HG03045 (cell line): Measurements from ENCODE around the gene UBR3.
"Not testable (repeated sequence)": the region's sequence is repeated elsewhere in the genome, so short reads cannot be mapped to it uniquely, and the experiment has no call there.

Experiments
- ATAC-seq: cut with Tn5 transposase; IDR thresholded peaks from one replicate; pipeline ENCODE4 v1.9.1; 2021; ENCODE audit warnings: mild to moderate bottlenecking, moderate library complexity; ENCODE audit not compliant: unreplicated experiment

The UBR3 gene

DNA sequence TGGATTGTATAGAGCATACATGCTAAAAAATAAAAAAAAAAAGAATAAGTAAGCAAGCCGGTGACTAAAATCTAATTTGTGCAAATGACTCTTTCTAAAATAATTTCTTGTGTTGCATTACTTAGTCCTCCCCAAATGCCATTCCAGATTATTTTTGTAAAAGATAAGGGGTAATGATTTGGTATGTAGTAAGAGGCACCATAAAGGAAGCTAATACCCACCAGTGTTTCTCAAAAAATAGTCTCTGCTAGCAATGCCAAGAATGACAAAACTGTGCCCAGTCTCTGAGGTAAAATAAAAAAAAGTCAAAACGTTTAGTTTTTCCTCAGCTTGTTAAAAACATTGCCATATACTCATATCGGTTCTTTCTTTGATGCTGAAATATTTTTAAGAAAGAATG, 5.2 kb upstream of the UBR3 start:
- ATAC-seq, result no peak

DNA sequence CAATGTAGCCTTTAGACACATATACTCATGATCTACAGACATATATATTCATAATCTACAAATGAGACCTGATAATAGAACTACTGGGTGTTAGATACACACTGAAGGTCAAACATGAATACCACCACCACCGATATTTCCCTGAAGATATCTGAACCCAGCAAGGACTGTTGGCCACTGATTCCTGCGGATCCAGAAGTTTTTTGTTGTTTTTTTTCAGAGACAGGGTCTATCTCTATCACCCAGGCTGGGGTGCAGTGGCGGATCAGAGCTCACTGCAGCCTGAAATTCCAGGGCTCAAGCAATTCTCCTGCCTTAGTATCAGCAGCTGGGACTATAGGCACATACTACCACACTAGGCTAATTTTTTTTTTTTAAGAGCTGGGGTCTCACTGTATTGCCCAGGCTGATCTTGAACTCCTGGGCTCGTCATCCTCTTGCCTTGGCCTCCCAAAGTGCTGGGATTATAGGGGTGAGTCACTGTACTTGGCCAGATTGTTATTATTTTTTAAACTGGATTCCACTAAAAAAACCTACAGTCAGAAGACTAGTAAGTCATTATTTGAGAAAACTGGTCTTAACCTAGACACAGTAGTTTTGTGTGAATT, 4.4 kb upstream of the UBR3 start:
- ATAC-seq, result no peak

DNA sequence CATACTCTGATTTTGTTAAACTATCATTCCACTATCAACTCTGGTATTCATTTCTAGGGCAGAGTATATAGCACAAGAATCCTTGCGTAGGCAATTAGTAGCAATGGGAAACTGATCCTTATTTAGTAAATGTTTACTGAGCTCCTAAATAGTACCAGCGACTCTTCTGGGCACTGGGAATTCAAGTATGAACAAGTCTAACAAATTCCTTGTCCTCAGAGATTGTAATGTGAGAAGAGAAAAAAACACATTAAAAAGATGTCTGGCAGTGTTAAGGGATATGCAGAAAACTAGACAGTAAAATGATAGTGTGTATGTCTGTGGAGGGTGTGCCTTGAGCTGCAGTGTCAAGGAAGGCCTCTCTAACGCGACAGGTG, 3.3 kb upstream of the UBR3 start:
- no peak for ATAC-seq

DNA sequence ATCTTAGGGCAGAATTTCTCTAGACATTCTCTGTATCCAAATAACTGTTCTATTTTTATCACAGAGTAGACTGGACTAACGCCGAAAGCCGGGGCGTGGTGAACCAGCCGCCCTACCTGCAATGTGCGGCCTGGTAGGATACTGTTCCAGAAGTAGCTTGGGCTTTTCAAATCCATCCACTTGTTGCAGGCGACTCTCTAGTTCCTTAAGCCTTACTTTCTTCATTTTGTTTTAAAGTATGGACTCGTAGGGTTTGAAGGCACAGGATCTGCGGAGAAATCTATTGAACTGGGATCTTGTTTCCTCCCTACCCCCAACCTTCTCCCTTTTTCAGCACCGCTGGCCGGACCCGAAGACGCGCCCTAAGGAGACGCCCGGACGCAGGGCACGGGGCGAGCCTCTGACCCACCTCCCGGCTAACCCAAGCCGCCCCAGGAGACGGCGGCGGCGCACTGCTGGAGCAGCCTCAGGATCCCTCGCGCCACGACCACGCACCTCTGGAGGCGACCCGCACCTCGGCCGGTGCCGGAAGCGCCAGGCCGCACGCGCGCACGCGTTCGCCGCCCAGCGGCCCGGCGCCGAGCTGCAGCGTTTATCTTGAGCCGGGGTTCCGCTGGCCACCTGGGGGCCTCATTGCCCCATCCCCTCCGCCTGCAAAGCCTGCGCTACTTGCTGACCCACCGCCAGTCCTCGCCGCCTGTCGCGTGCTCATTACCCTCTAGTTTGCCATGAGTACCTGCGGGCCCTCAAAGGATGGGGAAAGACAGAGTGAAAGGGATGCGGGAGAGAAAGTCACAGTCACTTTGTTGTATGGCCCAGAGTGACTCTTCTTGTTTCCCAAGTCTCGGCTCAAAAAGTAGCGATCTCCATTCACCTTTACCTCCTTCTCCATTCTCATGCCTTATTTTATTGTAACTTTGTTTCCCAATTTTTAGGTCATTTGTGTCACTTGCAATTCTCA, 2.6 kb upstream of the UBR3 start, which contains the start of gene METTL5:
Gene METTL5, minus strand, starts transcription at position 533 of the 961 bp plus-strand sequence. Its CDS starts 308 bp downstream, at position 225.
- peak; percentile 63 for ATAC-seq

DNA sequence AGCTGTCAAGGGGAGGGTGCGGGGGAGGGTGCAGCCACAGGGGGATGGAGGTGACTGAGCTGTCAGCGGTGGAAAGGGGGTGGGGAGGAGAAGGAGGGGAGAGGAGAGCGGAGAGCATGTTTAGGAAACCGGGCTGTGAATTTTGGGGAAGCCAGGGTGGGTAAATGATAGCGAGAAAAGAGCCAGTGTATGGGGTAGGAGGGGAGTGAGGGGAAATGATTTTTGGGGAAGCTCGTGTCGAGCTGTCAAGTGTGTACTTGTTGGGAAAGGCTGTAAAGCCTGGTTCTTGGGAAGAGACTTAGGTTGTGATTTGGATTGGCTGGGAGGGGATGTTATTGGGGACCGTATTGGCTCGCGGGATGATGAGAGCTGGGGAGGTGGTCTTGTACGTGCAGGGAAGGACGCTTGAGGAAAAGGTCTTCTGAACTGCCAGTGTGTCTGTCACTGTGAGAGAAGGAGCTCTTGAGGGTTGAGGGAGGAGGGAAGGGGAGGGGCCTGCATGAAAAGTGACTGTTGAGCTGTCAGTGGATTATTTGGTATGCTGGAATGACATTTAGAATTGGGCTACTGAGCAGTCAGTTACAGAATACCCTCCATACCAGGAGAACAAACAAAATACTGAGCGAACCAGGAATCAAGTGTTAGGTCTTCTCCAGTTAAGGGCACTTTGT, 1.0 kb downstream of the UBR3 start:
- ATAC-seq, result peak; percentile 2

DNA sequence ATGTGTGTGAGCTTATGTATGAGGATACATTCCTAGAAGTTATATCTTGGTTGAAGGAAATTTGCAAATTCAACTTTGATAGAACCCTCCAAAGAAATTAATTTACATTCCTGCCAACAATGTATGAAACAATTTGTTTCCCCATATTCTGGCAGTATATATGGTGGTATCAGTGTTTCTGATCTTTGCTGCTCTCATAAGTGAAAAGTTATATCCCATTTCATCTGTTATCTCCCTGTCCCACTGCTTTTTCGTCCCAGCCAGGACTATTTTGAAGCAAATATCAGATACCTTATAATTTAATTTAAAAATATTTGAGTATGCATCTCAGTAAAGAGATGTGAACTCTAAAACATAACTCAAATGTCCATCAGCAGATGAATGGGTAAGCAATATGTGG, 7.1 kb downstream of the UBR3 start:
- ATAC-seq, result no peak

DNA sequence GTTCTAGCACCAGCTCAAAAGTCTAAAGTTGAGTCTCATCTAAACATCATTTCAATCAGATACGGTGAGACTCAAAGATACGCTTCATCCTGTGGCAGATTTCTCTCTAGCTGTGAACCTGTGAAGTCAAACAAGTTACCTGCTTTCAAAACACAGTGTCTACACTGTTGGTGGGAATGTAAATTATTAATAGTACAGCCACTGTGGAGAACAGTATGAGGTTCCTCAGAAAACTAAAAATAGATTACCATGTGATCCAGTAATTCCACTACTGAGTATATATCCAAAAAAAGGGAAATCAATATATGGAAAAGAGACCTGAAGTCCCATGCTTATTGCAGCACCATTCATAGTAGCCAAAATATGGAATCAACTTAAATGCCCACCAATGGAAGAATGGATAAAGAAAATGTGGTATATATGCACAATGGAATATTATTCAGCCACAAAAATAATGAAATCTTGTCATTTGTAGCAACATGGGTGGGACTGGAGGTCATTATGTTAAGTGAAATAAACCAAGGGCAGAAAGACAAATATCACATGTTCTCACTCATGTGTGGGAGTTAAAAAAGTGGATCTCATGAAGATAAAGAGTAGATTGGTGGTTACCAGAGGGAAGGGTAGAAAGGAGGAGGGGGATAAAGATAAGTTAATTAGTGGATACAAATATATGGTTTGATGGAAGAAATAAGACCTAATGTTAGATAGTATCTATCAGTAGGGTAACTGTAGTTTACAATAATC, 11.7 kb downstream of the UBR3 start:
- ATAC-seq, result no peak

DNA sequence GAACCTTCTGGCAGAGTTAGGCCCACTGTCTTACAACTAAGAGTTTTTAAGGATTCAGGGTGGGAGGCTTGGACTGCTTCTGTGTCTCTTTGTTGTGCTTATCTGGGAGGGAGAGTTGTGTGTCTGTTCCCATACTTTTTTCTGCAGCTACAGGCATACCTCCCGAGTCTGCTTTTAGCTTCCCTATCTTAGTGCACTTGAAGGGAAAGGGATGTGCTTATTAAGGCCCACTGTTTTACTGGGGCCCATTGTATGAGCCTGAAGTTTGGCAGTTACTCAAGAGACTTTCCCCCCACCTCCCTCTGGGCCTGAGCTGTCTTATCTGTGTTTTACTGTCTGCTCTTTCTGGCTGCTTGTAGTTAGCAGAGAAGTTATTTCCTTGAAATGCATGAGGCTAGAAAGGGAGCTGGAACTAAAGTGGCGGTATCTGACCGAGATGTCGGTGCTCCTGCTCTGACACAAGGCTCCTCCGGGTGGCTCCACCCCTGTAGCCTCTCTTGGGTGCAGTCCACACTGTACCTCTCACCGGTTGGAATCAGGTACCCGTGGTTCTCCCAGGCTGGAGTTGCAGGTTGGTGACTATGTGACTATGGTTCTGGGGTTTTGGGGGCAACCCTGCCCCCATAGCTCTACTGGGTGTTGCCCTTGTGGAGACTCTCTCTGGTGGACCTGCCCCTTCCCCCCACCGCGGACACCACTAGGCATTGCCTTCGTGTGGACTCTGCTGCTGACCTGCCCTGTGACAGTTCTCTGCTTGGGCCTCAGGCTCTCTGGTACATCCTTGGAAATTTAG, 12.9 kb downstream of the UBR3 start:
- ATAC-seq, result no peak

DNA sequence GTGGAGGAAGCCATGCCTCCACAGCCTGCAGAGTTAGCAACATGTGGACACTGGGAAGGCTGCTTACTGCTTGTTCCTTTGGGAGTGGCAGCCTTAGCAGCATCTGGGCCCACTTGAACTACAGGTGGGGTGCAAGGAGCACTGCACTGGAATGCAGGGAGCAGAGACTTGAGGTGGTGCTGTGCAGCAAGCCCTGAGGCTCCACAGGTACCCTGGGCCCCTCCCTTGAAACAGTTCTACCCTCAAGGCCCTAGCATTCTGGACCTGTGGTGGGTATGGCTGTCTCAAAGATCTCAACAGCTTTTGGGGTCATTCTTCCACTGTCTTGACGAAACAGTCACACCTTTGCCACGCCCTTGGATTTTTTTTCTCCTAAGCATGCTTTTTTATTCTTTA, 13.5 kb downstream of the UBR3 start:
- no peak for ATAC-seq

DNA sequence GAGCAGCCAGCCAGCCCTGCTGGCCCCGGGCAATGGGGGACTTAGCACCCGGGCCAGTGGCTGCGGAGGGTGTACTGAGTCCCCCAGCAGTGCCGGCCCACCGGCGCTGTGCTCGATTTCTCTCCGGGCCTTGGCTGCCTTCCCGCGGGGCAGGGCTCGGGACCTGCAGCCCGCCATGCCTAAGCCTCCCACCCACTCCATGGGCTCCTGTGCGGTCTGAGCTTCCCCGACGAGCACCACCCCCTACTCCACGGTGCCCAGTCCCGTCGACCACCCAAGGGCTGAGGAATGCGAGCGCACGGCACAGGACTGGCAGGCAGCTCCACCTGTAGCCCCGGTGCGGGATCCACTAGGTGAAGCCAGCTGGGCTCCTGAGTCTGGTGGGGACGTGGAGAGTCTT, 14.4 kb downstream of the UBR3 start:
- ATAC-seq, result not testable (repeated sequence)

DNA sequence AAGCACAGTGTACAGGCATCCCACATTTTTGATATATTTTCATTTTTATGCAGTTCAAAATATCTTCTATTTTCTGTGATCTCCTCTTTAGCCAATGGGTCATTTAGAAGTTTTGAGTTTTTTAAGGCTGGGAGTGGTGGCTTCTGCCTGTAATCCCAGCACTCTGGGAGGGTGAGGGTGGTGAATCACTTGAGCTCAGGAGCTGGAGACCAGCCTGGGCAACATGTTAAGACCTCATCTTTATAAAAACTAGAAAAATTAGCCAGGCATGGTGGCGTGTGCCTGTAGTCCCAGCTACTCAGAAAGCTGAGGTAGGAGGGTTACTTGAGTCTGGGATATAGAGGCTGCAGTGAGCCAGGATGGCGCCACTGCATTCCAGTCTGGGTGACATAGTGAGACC, 17.8 kb downstream of the UBR3 start:
- ATAC-seq, result no peak

DNA sequence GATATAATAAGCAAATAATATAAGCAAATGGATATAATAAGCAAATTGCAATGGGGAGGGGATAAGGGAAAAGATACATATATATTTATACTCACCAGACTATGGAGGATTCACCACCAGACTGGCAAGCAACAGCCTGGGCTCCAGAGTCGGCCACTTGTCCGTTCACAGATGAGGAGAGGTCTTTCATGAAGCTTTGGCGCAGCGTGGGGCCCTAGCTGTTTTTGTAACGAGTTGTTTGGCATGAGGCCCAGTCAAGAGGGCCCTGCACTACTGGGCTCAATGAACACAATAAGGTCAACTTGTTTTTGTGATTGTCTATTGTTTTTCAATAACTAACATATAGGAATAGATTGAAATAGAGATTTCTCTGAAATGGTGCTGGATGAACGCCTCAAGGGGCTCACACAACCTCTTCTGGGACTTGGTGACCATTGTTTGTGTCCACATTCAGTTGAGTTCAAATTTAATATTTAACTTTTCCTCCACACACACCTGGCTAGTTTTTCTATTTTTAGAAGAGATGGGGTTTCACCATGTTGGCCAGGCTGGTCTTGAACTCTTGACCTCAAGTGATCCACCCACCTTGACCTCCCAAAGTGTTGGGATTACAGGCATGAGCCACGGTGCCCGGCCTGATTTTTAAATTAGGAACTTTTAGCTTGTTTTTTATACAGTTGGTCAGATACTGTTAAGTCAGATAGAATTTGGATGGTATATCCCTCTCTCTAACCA, 21.9 kb downstream of the UBR3 start:
- ATAC-seq, result not testable (repeated sequence)

DNA sequence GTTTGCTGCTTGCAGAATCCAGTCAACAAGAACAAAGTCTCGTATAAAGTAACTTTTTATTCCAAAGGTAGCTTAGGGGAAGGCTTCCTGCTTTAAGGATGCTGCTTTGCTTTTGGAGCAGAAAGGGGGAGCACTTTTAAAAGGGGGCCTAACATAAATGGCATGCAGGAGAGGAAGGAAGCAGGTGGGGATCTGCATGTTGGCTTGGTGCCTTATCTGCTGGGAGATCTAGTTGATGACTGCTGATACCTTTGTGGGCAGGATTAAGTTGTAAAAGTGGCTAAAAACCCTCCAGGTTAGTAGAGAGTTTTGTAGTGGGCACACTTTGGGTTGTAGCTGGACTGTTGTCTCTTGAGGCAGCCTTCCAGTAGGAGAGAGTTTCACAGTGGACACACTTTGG, 22.5 kb downstream of the UBR3 start:
- no peak for ATAC-seq

DNA sequence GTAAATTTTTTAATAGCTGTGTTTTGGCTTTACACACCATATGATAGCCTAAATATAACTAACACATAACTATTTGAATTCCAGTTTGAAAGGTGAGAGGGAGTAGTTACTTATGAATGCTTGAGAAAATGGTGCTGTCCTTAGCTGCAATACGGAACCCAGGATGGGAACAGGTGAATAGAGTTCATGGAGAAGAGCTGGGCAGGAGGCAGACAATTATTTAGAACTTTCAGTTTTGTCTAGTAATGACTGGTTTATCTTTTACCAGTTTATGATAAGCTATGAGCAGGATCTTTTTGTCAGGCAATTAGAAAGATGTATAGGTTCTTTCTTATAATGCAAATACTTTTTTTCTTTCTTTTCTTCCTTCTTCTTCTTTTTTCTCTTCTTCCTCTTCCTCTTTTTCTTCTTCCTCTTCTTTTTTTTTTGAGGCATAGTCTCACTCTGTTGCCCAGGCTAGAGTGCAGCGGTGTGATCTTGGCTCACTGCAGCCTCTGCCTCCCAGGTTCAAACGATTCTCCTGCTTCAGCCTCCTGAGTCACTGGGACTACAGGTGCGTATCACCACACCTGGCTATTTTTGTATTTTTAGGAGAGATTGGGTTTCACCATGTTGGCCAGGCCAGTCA, 25.9 kb downstream of the UBR3 start:
- no peak for ATAC-seq

DNA sequence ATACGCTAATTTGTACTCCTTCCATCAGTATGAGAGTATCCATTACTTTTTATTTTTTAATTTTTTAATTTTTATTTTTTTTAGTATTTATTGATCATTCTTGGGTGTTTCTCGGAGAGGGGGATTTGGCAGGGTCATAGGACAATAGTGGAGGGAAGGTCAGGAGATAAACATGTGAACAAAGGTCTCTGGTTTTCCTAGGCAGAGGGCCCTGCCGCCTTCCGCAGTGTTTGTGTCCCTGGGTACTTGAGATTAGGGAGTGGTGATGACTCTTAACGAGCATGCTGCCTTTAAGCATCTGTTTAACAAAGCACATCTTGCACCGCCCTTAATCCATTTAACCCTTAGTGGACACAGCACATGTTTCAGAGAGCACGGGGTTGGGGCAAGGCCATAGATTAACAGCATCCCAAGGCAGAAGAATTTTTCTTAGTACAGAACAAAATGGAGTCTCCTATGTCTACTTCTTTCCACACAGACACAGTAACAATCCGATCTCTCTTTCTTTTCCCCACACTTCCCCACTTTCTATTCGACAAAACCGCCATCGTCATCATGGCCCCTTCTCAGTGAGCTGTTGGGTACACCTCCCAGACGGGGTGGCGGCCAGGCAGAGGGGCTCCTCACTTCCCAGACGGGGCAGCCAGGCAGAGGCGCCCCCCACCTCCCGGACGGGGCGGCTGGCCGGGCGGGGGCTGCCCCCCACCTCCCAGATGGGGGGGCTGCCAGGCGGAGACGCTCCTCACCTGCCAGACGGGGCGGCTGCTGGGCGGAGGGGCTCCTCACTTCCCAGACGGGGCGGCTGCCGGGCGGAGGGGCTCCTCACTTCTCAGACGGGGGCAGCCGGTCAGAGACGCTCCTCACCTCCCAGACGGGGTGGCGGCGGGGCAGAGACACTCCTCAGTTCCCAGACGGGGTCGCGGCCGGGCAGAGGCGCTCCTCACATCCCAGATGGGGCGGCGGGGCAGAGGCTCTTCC, 28.3 kb downstream of the UBR3 start:
- not testable (repeated sequence) for ATAC-seq

DNA sequence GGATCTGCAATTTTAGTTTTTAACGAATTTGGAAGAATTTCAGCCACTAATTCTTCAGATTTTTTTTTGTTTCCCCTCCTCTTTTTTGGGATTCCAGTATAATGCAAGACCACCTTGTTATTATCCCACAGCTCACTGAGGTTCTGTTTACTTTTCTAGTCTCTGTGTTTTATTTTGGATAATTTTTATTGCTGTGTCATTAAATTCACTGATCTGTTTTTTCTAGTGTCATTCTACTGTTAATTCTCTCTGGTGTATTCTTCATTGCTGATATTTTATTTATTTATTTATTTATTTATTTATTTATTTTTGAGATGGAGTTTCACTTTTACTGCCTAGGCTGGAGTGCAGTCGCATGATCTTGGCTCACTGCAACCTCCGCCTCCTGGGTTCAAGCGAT, 32.2 kb downstream of the UBR3 start:
- ATAC-seq, result no peak

DNA sequence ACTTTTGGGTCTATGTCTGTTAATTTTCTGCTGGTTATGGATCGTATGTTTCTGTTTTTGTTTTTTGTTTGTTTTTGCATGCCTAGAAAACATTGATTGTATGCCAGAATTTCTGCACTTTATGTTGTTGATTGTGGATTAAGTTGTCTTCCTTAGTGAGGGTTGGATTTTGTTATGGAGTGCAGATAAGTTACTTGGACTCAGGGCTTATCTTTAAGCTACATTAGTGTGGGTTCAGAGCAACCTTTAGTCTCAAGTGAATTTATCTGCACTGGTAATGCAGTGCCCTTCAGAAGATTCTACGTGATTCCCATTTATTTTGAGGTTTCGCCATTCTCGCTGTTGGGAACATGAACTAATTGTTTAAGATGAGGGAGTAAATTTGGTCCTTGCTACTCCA, 32.9 kb downstream of the UBR3 start:
- ATAC-seq, result no peak

DNA sequence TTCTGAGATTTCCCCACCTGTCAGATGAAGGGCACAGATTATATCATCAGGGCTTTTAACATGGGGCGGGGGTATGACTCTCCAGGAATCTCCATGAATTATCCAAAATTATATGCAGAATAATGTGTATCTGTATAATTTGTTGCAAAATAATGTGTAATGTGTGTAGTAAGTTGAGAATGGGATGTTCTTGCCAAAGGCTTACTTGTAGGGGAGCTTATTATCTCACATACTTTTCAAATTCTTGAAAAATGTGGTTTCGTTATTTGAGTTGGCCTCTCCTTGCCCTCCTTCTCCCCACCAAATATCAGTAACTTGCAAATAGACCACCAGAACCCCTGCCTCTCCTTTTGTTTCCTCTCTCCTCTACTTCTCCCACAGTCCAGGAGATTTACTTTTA, 35.6 kb downstream of the UBR3 start:
- no peak for ATAC-seq
